Stimulated activated CD4-positive, alpha-beta T cell treated with anti-CD3 and anti-CD28 coated beads, Interleukin-1b, Interleukin-23, amount 100 ng/mL, for 1 hour (primary cell): ENCODE data around the gene CCDC68.
"Not testable (repeated sequence)": the region's sequence is repeated elsewhere in the genome, so short reads cannot be mapped to it uniquely, and the experiment has no call there.

Experiments
- DNase-seq, 2 donors: peaks; one replicate each; pipeline ENCODE4 v3.0.0-alpha.2; 2020; ENCODE audit warnings: low read depth in 2 of 2

The CCDC68 gene

DNA sequence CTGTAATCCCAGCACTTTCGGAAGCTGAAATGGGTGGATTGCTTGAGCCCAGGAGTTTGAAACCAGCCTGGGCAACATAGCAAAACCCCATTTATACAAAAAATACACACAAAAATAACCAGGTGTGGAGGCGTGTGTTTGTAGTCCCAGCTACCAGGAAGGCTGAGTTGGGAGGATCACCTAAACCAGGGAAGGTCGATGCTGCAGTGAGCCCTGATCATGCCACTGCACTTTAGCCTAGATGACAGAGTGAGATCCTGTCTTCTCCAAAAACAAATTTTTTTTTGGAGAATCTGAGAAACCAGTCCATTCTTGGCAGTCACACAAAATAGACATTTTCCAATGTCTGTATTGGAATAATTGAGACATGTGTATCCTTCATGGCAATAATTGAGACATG, 84.2 kb downstream of the CCDC68 start:
- no peak for DNase-seq

DNA sequence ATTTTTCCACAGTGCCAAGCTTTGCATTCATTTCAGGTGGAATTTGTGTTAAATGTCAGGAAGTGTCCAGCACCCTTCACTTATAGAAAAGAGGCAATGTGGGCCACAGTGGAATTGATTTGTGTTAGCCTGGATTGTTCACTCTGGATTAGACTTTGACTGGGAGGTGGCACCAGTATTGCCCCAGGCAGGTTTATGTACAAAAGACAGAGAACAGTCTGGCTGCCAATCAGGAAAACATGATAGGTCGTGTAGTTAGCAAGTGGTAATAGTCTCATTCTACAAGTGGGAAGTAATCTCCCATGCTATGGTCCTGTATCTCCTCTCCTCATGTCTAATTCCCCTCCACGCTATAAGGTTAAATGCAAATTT, 85.4 kb downstream of the CCDC68 start:
- no peak for DNase-seq

DNA sequence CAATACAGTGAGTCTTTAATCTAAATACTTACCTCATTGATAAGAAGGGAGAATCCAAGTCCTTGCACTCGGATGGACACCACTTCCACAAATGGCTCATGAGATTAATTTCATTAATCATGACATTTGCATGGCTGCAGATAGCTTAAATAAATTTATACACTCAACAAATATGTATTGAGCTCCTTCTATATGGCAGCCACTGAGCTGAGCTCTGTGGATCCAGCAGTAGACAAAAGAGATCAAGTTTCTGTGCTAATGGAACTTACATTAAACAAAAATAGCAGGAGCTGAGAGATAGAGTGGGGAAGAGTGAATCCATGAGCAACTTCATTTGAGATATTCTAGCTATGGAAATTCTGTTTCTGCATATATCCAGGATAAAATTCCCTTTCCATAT, 86.6 kb downstream of the CCDC68 start:
- no peak for DNase-seq

DNA sequence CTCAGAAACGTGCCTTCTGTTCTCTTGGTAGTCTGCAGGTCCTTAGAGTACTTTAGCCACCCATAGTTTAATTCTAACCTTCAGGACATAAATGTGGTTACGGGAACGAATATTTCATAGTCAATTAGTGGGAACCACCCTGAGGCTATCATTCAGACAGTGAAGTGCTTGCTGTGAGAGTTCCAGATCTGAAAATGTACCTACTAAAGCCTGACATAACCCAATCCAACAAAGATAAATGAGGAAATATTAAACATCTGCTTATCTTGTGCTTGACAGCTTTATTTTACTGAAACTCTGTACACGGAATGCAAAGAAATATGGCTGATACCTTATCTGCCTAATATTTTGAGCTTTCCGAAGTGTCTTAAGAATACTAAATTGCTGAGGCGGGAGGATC, 88.0 kb downstream of the CCDC68 start:
- DNase-seq: no peak

DNA sequence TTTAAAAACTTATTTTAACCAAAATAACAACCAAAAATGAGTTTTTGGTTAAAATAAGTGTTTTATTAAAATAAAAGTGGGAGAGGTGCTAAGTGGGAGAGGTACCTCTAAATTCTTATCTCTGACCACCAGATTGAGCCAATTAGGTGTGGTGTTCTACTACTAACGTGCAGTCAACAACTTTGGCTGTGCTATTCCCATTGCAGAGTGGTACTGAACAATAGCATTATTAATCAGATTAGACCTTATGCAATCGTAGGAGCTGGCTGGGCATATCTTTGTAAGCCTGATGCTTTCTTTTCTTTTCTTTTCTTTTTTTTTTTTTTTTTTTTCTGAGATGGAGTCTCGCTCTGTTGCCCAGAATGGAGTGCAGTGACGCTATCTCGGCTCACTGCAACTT, 92.1 kb downstream of the CCDC68 start:
- DNase-seq: no peak

DNA sequence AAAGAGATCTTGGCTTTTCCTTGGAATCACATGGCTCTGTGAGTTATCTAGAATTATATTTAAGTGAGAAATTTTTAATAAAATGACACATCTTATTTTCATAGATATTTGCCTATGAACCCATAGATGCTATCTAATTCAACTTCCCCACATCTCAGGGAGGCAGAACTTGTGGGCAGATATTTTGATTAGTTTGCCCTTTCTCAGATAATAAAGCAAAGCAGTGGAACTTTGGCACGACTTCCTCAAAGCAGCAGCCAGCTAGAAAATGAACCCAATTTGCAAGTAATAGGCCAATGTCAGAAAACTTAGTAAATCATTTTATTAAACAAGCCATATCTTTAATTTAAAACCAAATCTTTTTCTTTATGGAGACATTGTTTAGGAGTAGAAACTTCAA, 98.3 kb downstream of the CCDC68 start:
- DNase-seq: no peak

DNA sequence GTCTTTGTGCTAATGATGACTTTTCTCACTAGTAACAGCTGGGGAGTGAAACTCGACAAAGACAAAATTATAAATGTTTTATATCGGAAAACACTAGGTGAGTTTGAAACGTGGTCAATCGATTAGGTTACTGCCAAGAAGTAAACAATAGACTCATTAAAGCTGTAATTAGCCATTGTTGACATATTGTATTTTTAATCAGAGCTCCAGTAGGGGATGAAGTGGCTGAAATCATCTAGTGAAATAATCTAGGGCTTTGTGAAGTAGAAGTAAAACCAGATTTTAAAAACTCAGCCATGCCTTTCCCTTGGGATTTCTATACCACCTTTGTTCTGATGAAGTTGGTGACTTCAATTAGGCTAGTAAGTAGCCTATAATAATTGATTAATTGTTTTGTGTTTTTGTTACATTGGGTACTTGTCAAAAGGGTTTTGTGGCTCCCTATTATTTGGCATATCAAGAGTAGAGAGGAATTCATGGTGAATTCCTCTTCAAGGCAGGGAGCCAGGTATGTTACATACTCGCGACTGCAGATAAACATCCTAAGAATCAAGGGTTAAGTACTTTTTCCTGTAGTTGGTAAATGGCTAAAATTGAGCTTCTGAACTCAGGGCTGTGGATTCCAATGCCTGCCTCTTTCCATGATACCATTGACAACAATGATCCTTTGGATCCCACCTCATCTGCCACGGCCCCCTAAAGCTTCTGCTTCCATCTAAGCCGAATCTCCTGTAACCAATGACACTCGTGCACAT, 99.4 kb downstream of the CCDC68 start:
- no peak for DNase-seq

DNA sequence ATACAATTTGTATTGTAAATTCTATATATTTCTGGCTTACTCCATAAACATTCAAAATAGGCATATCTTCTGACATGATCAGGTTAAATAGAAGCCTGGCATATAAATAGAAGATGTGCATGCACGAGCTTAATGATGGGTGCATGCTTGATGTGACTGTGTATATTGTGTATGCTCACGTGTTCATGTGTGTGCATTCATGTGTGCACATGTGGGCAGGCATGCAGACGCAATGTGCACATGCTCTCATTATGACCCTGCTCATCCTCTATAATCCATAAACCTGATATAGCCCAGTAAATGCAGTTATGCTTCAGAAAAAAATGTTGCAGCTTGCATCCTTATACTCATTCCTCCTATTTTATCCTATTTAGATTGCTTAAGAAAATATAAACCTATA, 101.8 kb downstream of the CCDC68 start:
- DNase-seq: no peak

DNA sequence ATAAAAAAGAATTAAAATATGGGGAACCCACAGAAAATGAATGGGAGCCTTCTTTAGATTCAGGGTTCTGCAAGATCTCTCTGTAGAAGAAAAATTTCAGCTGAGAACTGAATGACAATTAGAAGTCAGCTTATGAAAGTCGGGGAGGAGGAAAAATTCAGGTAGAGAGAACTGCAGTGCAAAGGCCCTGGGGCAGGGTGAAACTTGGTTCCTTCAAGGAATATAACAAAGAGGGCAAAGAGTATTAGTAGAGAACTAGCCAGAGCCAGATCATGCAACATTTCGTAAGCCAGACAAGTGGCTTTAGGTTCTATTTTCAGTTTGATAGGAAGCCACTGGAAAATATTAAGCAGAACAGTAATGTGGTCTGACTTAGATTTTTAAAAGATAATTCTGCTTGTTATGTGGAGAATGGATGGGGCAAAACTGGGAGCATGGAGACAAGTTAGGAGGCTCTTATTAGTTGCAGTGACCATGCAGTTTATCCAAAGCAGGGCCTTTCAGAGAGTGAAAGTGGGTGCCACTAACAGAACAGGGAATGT, 103.1 kb downstream of the CCDC68 start:
- DNase-seq: no peak

DNA sequence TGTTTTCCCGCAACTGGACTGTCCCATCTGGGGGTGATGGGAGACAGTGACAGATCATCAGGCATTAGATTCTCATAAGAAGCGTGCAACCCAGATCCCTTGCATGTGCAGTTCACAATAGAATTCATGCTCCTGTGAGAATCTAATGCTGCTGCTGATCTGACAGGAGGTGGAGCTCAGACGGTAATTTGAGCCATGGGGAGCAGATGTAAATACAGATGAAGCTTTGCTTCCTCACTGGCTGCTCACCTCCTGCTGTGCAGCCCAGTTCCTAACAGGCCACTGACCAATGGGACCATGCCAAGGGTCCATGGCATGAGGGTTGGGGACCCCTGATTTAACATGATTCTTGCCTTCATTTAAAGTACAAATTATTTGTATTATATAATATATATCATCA, 104.2 kb downstream of the CCDC68 start:
- not testable (repeated sequence) for DNase-seq

DNA sequence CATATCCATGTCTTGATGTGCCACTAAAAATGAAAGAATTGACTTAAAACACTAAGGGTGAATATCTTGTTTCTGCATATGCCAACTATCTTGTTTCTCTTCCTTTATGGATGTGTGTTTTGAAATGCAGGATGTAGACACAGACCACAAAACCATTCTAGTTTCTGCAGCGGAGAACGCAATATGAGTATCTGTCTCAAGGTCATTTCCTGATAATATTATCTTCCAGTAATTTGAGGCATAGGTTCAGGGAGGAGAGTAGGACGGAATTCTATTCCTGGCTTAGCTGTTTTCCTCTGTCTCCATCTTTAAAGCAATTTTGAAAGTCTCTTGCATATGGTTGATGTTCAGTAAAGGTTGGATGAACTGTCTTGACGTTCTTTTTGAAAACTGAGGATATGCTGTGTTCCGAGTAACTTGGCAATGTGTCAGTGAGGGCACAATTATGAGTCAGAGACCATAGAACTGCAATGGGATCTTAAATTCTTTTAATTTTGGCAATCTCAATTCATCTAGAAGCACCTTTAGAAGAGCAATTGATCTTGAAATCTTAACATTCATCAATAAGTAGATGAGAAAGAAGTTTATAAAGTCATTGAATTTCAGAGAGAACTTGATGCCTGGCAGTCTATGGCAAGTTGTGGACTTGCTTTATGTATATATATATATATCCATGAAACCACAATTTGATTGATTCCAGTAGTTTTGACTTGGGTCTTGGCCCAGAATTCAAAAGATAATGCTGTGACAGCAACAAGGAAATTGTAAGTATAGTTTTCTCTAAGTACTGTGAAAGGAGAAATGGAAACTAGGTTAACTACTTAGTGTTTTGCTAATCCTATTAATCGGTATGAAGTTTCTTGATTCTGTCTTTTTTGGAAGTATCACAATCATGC, 106.2 kb downstream of the CCDC68 start:
- no peak for DNase-seq
